Pancreas (tissue), 10 donors: Measurements from ENCODE around the gene SUGP1. TPM values are rescaled to one million over a fixed set of nuclear protein-coding genes. Genes with fewer than 3 reads are reported as not detected.

ENCODE experiments used
- ATAC-seq, 4 donors: fragments of 200-7000 bp; cut with Tn5 transposase; one replicate each; pipeline versions ENCODE4 v1.8.0 to v1.9.1; 2020; ENCODE audit warnings: mild to moderate bottlenecking in 4 of 4, moderate library complexity in 4 of 4
- DNase-seq, 6 donors: peaks; one replicate each; pipeline ENCODE4 v3.0.0-alpha.2; 2020
- FAIRE-seq: peaks from 2 replicates; lab custom pipeline; 2012; peaks lifted over from hg19 to GRCh38; lab: Jason Lieb, UNC
- H3K27ac ChIP-seq, 4 donors: fragments of 200-600 bp; sonication (generic); 1 replicate in 3 of 4; 2 replicates in 1 of 4; pipeline versions ENCODE4 v1.5.0 to v1.8.0; 2020
- H3K27me3 ChIP-seq, 4 donors: fragments of 200-600 bp; one replicate each; pipeline ENCODE4 v1.8.0; 2021
- H3K36me3 ChIP-seq, 3 donors: fragments of 200-600 bp; sonication (generic) in 1 of 3; one replicate each; pipeline versions ENCODE4 v1.5.0 to v1.8.0; 2020 to 2021
- H3K4me1 ChIP-seq, 3 donors: fragments of 200-600 bp; one replicate each; pipeline ENCODE4 v1.8.0; 2021
- H3K4me3 ChIP-seq, 4 donors: fragments of 200-600 bp; sonication (generic) in 2 of 4; one replicate each; pipeline versions ENCODE4 v1.5.0 to v1.8.0; 2020 to 2021
- H3K9me3 ChIP-seq, 4 donors: fragments of 200-600 bp; one replicate each; pipeline ENCODE4 v1.8.0; 2021
- CTCF ChIP-seq, 4 donors: fragments of 200-600 bp; sonication (generic) in 3 of 4; IDR thresholded peaks; one replicate each; pipeline versions ENCODE4 v1.5.0 to v1.8.0; 2021; ENCODE audit warnings: antibody characterized with exemption in 4 of 4
- WGBS, 2 donors: extraction: QIAGEN DNeasy Blood & Tissue Kit; methylation state at CpG; one replicate each; pipeline ENCODE4 v1.1.7; 2013; 5-methylcytosine and 5-hydroxymethylcytosine counted together
- intact Hi-C, 3 donors: fragments of 100-400 bp; cut with DNase I; formaldehyde crosslinking; loops; one replicate each; pipeline versions ENCODE4 v1.11.1 to v1.14.2; 2022
- polyA plus RNA-seq, 2 donors: library from polyadenylated mRNA; stranded (reverse); fragments of 200-250 nt; gene quantifications; one replicate each; pipeline ENCODE4 v1.2.3, GENCODE V29; 2013
- total RNA-seq, 6 donors: library from RNA; stranded (reverse); fragmentation: NEBNext Ultra II Directional in 4 of 6; extraction: Animal tissue kit (Norgen Biotek cat#: 25700) in 4 of 6; gene quantifications; one replicate each; pipeline versions ENCODE4 v1.2.1 to v1.2.4, GENCODE V29; 2021 to 2023
- donor health status: healthy with polysubstance abuse.
- donor health status: DM: no; HTN: no; CAD: no; lungs with moderate emphysema.
- donor health status: DM: no; HTN: no; CAD: no.
- donor health status: control.
- donor health status: control.
- donor health status: Bipolar disorder and iron deficiency.
- donor health status: DM: yes; HTN: yes; CAD: no.
- donor health status: DM: no; HTN: no; CAD: no.
- donor health status: DM: no; HTN: no; CAD: no.
- donor health status: DM: yes; HTN: yes; CAD: no.

The SUGP1 gene
- total RNA-seq (10 to 100 TPM; 14.6 to 24.6 (median 18.2) TPM), polyA plus RNA-seq (10 to 100 TPM; 42.8 to 50.3 TPM)

GRCh38 chr19:19320361-19321140 is at the start of gene SUGP1, which contains the start of gene MAU2:
Gene SUGP1 (minus strand): TSS chr19:19320509. CDS start chr19:19320496, 13 bp downstream.
Gene MAU2 (plus strand): TSS chr19:19320829. CDS start chr19:19320860, 31 bp downstream.
- peaks cover 0 to 24% (median 5%) of the 10 kb centered on the region in 3 donors for H3K36me3 ChIP-seq
- TF ChIP-seq CTCF (IDR thresholded peaks at IDR 0.05) = peak in 3 of 4 donors; percentile 8 to 25 (median 8)
- no peaks in the 10 kb centered on the region for H3K9me3 ChIP-seq
- FAIRE-seq = no peak
- 0 to 1% methylated on average over 63 to 67 of the region's 67 CpGs for WGBS, 2 donors
- peak; percentile 95 to 98 (median 97) for ATAC-seq
- peak within 1 kb of the TSS; percentile 77 to 90 (median 85) for H3K27ac ChIP-seq
- intact Hi-C loops = no loop called here
- peaks cover 8 to 12% (median 11%) of the 10 kb centered on the region in 3 donors for H3K4me1 ChIP-seq
- no peaks in the 10 kb centered on the region for H3K27me3 ChIP-seq
- peak; percentile 84 to 95 (median 87) for DNase-seq
- H3K4me3 ChIP-seq = peak within 1 kb of the TSS; percentile 72 to 100 (median 98)

GRCh38 chr19:19368087-19368486 is 47.8 kb upstream of the SUGP1 start:
- no peaks in the 10 kb centered on the region for H3K36me3 ChIP-seq
- H3K4me3 ChIP-seq = no peak overlapping the region
- H3K9me3 ChIP-seq = no peaks in the 10 kb centered on the region
- TF ChIP-seq CTCF (IDR thresholded peaks at IDR 0.05) = no peak
- intact Hi-C loops = no loop called here
- ATAC-seq (no peak), FAIRE-seq (no peak), DNase-seq (no peak)
- WGBS, 2 donors = 67 to 79% methylated on average over 7 of the region's 7 CpGs
- no peak overlapping the region for H3K27ac ChIP-seq
- H3K27me3 ChIP-seq = no peaks in the 10 kb centered on the region
- peaks cover 0 to 4% (median 4%) of the 10 kb centered on the region in 3 donors for H3K4me1 ChIP-seq

- peak; percentile 92 to 96 (median 94) for TF ChIP-seq CTCF (IDR thresholded peaks at IDR 0.05)
- 37 to 43% methylated on average over 18 of the region's 18 CpGs for WGBS, 2 donors
- intact Hi-C loops = no loop called here
- Histone ChIP-seq H3K27ac (no peak overlapping the region), H3K9me3 (no peaks in the 10 kb centered on the region), H3K4me1 (peaks cover 0 to 4% (median 4%) of the 10 kb centered on the region in 3 donors), H3K27me3 (no peaks in the 10 kb centered on the region), H3K36me3 (no peaks in the 10 kb centered on the region), H3K4me3 (no peak overlapping the region)
- no peak for FAIRE-seq
- peak; percentile 85 to 93 (median 90) for ATAC-seq
- DNase-seq = peak; percentile 62 to 89 (median 84)
Observed at GRCh38 chr19:19366434-19367396, 46.4 kb upstream of the SUGP1 start.

GRCh38 chr19:19362075-19362474 is 41.8 kb upstream of the SUGP1 start:
- DNase-seq (peak in 1 of 6 donors; percentile 54), ATAC-seq (no peak), FAIRE-seq (no peak)
- H3K4me1 ChIP-seq = peaks cover 0 to 4% (median 4%) of the 10 kb centered on the region in 3 donors
- peaks cover 0 to under 1% (median 0%) of the 10 kb centered on the region in 3 donors for H3K36me3 ChIP-seq
- no peak overlapping the region for H3K4me3 ChIP-seq
- no peaks in the 10 kb centered on the region for H3K27me3 ChIP-seq
- TF ChIP-seq CTCF (IDR thresholded peaks at IDR 0.05) = no peak
- no peaks in the 10 kb centered on the region for H3K9me3 ChIP-seq
- no peak overlapping the region for H3K27ac ChIP-seq
- WGBS, 2 donors = 81 to 92% methylated on average over 4 of the region's 4 CpGs
- intact Hi-C loops = no loop called here
